Hematopoietic multipotent progenitor cell treated with erythropoietin and hydrocortisone succinate and interleukin-3 and kit ligand, for 8 days (in vitro differentiated cells): ENCODE measurements around the gene ABCC11.
"Not testable (repeated sequence)": the region's sequence is repeated elsewhere in the genome, so short reads cannot be mapped to it uniquely, and the experiment has no call there.

ENCODE experiments used
- DNase-seq: peaks from one replicate; pipeline ENCODE4 v3.0.0-alpha.2; 2015

ABCC11 gene

DNA sequence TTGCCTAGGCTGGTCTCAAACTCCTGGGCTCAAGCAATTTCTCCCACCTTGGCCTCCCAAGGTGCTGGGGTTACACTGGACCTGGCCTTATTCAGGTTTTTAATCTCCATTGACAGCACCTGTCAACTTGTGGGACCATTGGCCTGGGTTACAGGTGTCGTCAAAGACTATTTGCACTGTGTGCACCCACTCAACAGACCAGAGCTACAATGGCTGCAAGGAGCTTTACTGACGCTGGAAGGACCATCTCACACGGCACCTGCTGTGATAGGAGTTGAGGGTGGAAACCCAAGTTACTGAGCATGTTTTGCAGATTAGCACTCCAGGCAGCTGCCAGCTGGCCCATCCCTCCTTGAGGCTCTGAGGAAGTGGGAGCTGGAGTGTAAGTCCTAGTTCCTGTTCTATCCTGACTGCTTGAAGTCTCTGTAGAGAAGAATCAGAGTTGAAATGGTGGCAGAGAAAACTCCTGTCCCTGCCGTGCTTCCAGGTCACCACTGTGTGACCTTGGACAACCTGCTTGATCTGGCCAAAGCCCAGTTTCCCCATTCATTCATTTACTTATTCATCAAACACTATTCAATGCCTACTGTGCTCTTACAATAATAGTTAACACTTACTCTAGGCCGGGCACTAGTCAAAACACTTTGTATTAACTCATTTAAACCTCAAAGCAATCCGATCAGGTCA is 45.7 kb downstream of the ABCC11 start:
- DNase-seq = no peak

DNA sequence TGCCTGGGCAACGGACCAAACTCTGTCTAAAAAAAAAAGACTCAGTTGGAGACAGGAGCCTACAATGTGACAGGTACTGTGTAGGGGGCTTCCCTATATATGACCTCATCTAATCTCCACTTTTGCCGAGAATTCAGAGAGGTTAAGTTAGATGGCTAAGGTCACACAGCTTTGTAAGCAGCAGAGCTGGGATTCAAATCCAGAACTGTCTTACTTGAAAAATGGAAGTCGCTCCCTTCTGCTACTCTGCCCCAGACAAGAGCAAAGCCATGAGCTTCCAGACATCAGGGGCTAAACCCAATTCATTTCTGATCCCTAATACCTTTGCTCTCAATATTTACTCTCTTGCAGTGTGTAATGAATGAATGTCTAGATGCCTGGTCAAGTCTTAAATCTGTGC is 50.0 kb downstream of the ABCC11 start:
- DNase-seq = no peak

GRCh38 chr16:48194828-48195556 is 52.3 kb downstream of the ABCC11 start:
- no peak for DNase-seq

GRCh38 chr16:48193846-48194245 is 53.5 kb downstream of the ABCC11 start:
- DNase-seq = no peak

- DNase-seq = peak; percentile 5
These were observed 58.8 kb downstream of the ABCC11 start for GRCh38 chr16:48188449-48189102.

- no peak for DNase-seq
These were observed 59.6 kb downstream of the ABCC11 start for GRCh38 chr16:48187779-48188178.

GRCh38 chr16:48184681-48185080 is 62.7 kb downstream of the ABCC11 start:
- DNase-seq = no peak

- no peak for DNase-seq
These were observed 64.3 kb downstream of the ABCC11 start for GRCh38 chr16:48182979-48183537.

DNA sequence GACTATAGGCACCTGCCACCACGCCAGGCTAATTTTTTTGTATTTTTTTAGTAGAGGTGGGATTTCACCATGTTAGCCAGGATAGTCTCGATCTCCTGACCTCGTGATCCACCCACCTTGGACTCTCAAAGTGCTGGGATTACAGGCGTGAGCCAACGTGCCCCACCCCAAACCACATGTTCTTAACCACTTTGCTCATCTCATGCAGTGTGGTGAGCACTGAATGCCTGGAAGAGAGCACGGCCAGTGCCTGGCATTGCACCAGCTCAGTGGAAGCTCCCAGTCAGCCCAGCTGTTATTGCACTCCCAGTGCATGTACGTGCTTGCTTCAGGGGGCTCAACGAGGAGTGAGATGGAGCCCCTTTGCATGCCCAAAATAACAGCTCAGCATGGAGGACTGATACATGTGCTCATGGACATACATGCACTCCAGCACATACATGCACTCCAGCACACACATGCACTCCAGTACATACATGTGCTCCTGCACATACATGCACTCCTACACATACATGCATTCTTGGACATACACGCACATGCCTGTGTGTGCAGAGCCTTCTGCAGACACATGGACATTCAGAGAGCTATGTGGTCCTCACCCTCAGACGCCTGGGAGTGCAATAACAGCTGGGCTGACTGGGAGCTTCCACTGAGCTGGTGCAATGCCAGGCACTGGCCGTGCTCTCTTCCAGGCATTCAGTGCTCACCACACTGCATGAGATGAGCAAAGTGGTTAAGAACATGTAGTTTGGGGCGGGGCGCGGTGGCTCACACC is 65.4 kb downstream of the ABCC11 start:
- DNase-seq = not testable (repeated sequence)

- no peak for DNase-seq
These were observed 66.4 kb downstream of the ABCC11 start for GRCh38 chr16:48180868-48181480.

DNA sequence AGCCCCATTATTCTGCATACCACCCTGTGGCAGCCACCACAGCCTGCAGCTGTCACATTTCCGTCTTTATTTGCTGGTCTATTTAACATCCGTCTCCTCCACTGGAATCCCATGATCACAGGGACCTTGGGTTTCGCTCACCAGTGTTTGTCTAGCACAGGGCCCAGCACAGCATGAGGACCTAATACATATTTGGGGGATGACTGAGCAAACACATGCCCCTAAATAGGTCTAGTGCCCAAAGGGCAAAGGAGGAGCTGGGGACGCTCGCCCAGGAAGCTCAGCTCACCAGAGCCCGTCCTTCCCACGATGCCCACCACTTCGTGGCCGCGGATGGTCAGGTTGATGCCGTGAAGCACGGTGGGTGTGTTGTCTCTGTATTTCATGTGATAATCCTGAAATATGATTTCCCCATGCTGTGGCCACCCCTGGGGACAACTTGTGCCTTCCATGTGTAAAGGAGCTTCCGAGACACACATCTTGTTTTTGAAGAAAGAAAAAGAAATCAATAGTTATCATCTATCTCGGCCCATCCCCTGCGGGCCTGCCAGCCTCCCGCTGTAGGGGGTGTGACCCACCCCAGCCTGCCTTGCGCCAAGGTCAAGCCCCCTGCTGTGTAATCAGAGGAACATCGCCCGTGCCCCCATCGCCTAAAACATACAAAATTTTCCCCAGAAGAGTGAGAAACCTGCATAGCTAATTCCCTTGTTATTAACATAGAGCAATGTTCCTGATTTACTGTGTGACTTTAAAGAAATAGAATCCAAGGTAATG is 70.5 kb downstream of the ABCC11 start:
- no peak for DNase-seq

DNA sequence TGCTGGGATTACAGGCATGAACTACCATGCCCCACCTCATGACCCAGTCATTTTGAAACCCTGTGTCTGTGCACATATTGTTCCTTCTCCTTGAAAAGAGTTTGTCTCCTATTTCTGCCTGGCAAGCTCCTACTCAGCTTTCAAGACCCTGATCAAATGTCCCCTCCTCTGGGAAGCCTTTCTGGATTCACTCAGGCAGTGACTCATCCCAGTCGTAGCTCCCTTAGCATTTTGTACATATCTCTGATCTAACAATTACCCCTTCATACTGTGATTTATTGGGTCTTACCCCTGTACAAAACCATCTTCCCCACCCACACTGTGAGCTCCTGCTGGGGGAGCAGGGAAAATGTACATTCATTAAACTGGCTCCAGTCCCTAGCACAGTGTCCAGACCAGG is 73.5 kb downstream of the ABCC11 start:
- DNase-seq = no peak

GRCh38 chr16:48172682-48173081 is 74.7 kb downstream of the ABCC11 start:
- DNase-seq = no peak

DNA sequence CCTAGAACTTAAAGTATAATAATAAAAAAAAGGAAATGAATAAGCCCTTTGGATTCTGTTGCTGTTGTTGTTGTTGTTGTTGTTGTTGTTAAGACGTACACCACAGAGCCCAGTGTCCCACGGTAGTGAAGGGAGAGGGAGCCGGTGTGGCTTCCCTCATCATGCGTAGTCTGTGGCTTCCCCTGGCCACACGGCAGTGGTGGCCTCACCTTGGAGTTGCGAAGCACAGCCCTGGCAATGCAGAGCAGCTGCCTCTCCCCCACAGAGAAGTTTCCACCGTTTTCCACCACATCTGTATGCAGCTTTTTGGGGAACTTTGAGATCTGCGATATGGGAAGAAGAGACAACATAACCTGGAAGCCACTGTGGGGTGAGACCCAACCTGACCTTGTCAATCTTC is 77.4 kb downstream of the ABCC11 start:
- DNase-seq = no peak

GRCh38 chr16:48168075-48168474 is 79.3 kb downstream of the ABCC11 start:
- DNase-seq = no peak

DNA sequence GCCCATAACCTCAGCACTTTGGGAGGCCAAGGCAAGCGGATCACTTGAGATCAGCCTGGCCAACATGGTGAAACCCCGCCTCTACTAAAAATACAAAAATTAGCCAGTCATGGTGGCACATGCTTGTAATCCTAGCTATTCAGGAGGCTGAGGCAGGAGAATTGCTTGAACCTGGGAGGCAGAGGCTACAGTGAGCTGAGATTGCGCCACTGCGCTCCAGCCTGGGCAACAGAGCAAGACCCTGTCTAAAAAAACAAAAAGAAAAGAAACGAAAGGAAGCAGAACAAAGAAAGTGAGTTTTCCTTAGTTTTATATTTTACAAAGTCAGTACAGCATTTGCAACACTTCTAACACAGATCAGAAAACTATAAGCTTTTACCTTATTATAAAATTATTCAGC is 80.7 kb downstream of the ABCC11 start:
- DNase-seq = not testable (repeated sequence)

GRCh38 chr16:48165961-48166578 is 81.3 kb downstream of the ABCC11 start:
- DNase-seq = no peak

GRCh38 chr16:48164907-48165715 is 82.2 kb downstream of the ABCC11 start:
- DNase-seq = peak; percentile 51

DNA sequence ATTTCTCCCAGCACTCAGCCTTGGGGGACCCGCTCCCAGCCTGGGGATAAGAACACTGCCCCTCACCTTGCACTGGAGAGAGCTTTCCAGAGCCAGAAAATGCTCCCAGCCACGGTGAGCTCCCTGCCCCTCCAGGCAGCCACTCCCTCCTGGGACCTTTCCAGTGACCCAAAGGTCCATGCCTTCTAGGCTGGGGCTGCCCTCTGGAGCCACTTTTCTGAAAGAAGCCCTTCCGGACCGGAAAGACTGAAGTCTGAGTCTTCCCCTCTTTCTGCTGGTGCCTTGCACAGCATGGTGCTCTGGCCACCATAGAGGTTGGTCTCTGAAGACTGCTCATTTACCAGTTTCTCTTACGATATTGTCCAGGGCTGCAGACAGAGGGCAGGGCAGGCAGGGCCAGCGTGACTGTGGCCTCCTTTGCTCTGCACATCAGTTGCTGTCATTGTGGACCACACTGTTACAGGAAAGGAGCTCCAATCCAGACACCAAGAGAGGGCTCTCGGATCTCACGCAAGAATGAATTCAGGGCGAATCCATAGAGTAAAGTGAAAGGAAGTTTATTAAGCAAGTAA is 84.4 kb downstream of the ABCC11 start:
- no peak for DNase-seq

GRCh38 chr16:48161906-48162305 is 85.4 kb downstream of the ABCC11 start:
- DNase-seq = no peak
